Duodenal mucosa (tissue), 2 donors: ENCODE results near the gene VPS41.

Experiments
- H3K27ac ChIP-seq: one replicate; pipeline ENCODE4 v1.7.0; 2013; ENCODE audit warnings: low read depth, low read length
- H3K27me3 ChIP-seq, 2 donors: one replicate each; pipeline ENCODE4 v1.7.0; 2013; ENCODE audit warnings: low read length in 2 of 2, control low read depth in 1 of 2; ENCODE audit not compliant: insufficient read depth in 2 of 2, control insufficient read depth in 1 of 2
- H3K36me3 ChIP-seq, 2 donors: one replicate each; pipeline ENCODE4 v1.7.0; 2013; ENCODE audit warnings: low read length in 2 of 2, control low read depth in 1 of 2; ENCODE audit not compliant: insufficient read depth in 2 of 2, control insufficient read depth in 1 of 2
- H3K4me1 ChIP-seq, 2 donors: one replicate each; pipeline ENCODE4 v1.7.0; 2013; ENCODE audit warnings: low read length in 2 of 2, control low read depth in 1 of 2; ENCODE audit not compliant: insufficient read depth in 2 of 2, control insufficient read depth in 1 of 2
- H3K4me3 ChIP-seq, 2 donors: one replicate each; pipeline ENCODE4 v1.7.0; 2013; ENCODE audit warnings: low read length in 2 of 2, low read depth in 1 of 2
- H3K9ac ChIP-seq, 2 donors: one replicate each; pipeline ENCODE4 v1.7.0; 2013; ENCODE audit warnings: low read length in 2 of 2, low read depth in 1 of 2
- H3K9me3 ChIP-seq, 2 donors: one replicate each; pipeline ENCODE4 v1.7.0; 2013; ENCODE audit warnings: low read length in 2 of 2, control low read depth in 1 of 2; ENCODE audit not compliant: control insufficient read depth in 1 of 2

The VPS41 gene

GRCh38 chr7:38825721-38826440, 83.1 kb downstream of the VPS41 start:
- H3K9me3 ChIP-seq, result no peaks in the 10 kb centered on the region
- H3K9ac ChIP-seq, result no peak overlapping the region
- no peak overlapping the region for H3K4me3 ChIP-seq
- H3K27ac ChIP-seq, result no peak overlapping the region
- no peaks in the 10 kb centered on the region for H3K36me3 ChIP-seq
- H3K27me3 ChIP-seq, result no peaks in the 10 kb centered on the region
- no peaks in the 10 kb centered on the region for H3K4me1 ChIP-seq

GRCh38 chr7:38824948-38825347, 84.0 kb downstream of the VPS41 start:
- Histone ChIP-seq H3K4me3 (no peak overlapping the region), H3K27ac (no peak overlapping the region), H3K9me3 (no peaks in the 10 kb centered on the region), H3K27me3 (no peaks in the 10 kb centered on the region), H3K9ac (no peak overlapping the region), H3K36me3 (no peaks in the 10 kb centered on the region), H3K4me1 (no peaks in the 10 kb centered on the region)

- Histone ChIP-seq H3K27me3 (no peaks in the 10 kb centered on the region), H3K9ac (no peak overlapping the region), H3K4me1 (no peaks in the 10 kb centered on the region), H3K9me3 (no peaks in the 10 kb centered on the region), H3K36me3 (peaks cover 4 to 9% of the 10 kb centered on the region in 2 donors), H3K4me3 (no peak overlapping the region), H3K27ac (no peak overlapping the region)
Observed at GRCh38 chr7:38822549-38822948, 86.4 kb downstream of the VPS41 start.

- no peak overlapping the region for H3K4me3 ChIP-seq
- no peaks in the 10 kb centered on the region for H3K9me3 ChIP-seq
- H3K9ac ChIP-seq, result no peak overlapping the region
- peaks cover 6 to 14% of the 10 kb centered on the region in 2 donors for H3K36me3 ChIP-seq
- no peaks in the 10 kb centered on the region for H3K4me1 ChIP-seq
- H3K27me3 ChIP-seq, result no peaks in the 10 kb centered on the region
- no peak overlapping the region for H3K27ac ChIP-seq
Observed at GRCh38 chr7:38820571-38820970, 88.4 kb downstream of the VPS41 start.

- Histone ChIP-seq H3K27me3 (no peaks in the 10 kb centered on the region), H3K9me3 (no peaks in the 10 kb centered on the region), H3K27ac (no peak overlapping the region), H3K9ac (no peak overlapping the region), H3K4me1 (no peaks in the 10 kb centered on the region), H3K4me3 (no peak overlapping the region), H3K36me3 (peaks cover 6 to 14% of the 10 kb centered on the region in 2 donors)
Observed at GRCh38 chr7:38819463-38819862, 89.5 kb downstream of the VPS41 start.

- Histone ChIP-seq H3K27me3 (no peaks in the 10 kb centered on the region), H3K4me1 (no peaks in the 10 kb centered on the region), H3K36me3 (peaks cover 6 to 14% of the 10 kb centered on the region in 2 donors), H3K4me3 (no peak overlapping the region), H3K9me3 (no peaks in the 10 kb centered on the region), H3K27ac (no peak overlapping the region), H3K9ac (no peak overlapping the region)
Observed at GRCh38 chr7:38817526-38817925, 91.5 kb downstream of the VPS41 start.

GRCh38 chr7:38813768-38814167, 95.2 kb downstream of the VPS41 start:
- H3K4me3 ChIP-seq, result no peak overlapping the region
- H3K27ac ChIP-seq, result no peak overlapping the region
- H3K4me1 ChIP-seq, result no peaks in the 10 kb centered on the region
- peaks cover 6 to 11% of the 10 kb centered on the region in 2 donors for H3K36me3 ChIP-seq
- no peaks in the 10 kb centered on the region for H3K27me3 ChIP-seq
- no peaks in the 10 kb centered on the region for H3K9me3 ChIP-seq
- H3K9ac ChIP-seq, result no peak overlapping the region

GRCh38 chr7:38806912-38807311, 102.1 kb downstream of the VPS41 start:
- H3K27me3 ChIP-seq, result no peaks in the 10 kb centered on the region
- no peaks in the 10 kb centered on the region for H3K9me3 ChIP-seq
- H3K36me3 ChIP-seq, result no peaks in the 10 kb centered on the region
- no peak overlapping the region for H3K9ac ChIP-seq
- no peaks in the 10 kb centered on the region for H3K4me1 ChIP-seq
- H3K4me3 ChIP-seq, result no peak overlapping the region
- no peak overlapping the region for H3K27ac ChIP-seq

GRCh38 chr7:38801786-38802185, 107.2 kb downstream of the VPS41 start:
- no peaks in the 10 kb centered on the region for H3K36me3 ChIP-seq
- H3K9ac ChIP-seq, result no peak overlapping the region
- no peaks in the 10 kb centered on the region for H3K4me1 ChIP-seq
- no peak overlapping the region for H3K4me3 ChIP-seq
- no peak overlapping the region for H3K27ac ChIP-seq
- H3K27me3 ChIP-seq, result no peaks in the 10 kb centered on the region
- H3K9me3 ChIP-seq, result no peaks in the 10 kb centered on the region

GRCh38 chr7:38798552-38799267, 110.3 kb downstream of the VPS41 start:
- Histone ChIP-seq H3K27me3 (no peaks in the 10 kb centered on the region), H3K27ac (no peak overlapping the region), H3K9ac (no peak overlapping the region), H3K9me3 (no peaks in the 10 kb centered on the region), H3K4me3 (no peak overlapping the region), H3K36me3 (peaks cover 6% of the 10 kb centered on the region in 2 donors), H3K4me1 (no peaks in the 10 kb centered on the region)
